ENCODE data around the gene DNAJC8.

DNAJC8 gene

DNA sequence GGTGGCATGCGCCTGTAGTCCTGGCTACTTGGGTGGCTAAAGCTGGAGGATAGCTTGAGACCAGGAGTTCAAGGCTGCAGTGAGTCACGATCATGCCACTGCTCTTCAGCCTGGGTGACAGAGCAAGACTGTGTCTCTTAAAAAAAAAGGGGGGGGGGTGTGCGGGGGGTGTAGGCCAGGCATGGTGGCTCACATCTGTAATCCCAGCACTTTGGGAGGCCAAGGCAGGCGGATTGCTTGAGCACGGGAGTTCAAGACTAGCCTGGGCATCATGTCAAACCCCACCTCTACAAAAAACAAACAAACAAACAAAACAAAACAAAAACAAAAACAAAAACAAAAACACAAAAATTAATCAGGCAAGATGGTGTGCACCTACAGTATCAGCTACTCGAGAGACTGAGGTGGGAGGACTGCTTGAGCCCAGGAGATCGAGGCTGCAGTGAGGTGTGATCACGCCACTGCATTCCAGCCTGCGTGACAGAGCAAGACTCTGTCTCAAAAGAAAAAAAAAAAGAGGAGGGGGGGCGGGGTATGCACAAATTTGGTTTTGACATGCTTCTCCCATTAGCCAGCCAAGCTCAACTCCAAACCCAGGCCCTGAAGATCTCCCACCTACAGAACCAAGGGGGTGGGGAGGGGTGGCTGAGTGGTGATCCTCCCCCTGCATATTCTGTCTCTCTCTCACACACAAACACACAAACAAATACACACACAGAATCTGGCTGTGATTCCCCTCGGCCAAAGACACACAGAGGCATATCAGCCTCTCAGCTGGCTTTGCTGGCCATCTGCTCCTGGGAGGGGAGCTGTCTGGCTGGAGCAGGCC, 59.5 kb downstream of the DNAJC8 start:
- peak overlapping the region in 2 of 7 experiments; percentile 54 to 66 for H3K4me3 ChIP-seq (ENCODE audit: control insufficient read depth in 1 of 7, extremely low read depth in 1 of 7, insufficient read depth in 4 of 7, low read depth in 2 of 7, low read length in 6 of 7)
- H3K9me3 ChIP-seq (ENCODE audit: control extremely low read depth in 1 of 5, control insufficient read depth in 4 of 5, insufficient read depth in 2 of 5, low read depth in 1 of 5, low read length in 4 of 5), result no peaks in the 10 kb centered on the region
- H3K27ac ChIP-seq (ENCODE audit: insufficient read depth in 1 of 2, low read depth in 1 of 2, low read length in 2 of 2, poor library complexity in 1 of 2, severe bottlenecking in 2 of 2), result peak overlapping the region in 1 of 2 experiments; percentile 72
- CTCF ChIA-PET, result interaction anchor here (0.6 to 2.0 kb wide), 7 partner anchors 9 to 890 kb away, joined by 3 to 6 read pairs (median 3); no protein-coding TSS in a partner anchor
- H3K36me3 ChIP-seq (ENCODE audit: control insufficient read depth in 4 of 4, insufficient read depth in 4 of 4, low read length in 3 of 4), result peaks cover 0 to 2% (median 0%) of the 10 kb centered on the region in 4 experiments
- POLR2A ChIA-PET, result interaction anchor here (0.6 kb wide), 1 partner anchor 18 kb away, joined by 3 read pairs; no protein-coding TSS in a partner anchor
- H3K4me1 ChIP-seq (ENCODE audit: control extremely low read depth in 1 of 4, control insufficient read depth in 4 of 4, insufficient read depth in 4 of 4, low read length in 3 of 4), result peaks cover 13 to 73% (median 63%) of the 10 kb centered on the region in 4 experiments
- no peaks in the 10 kb centered on the region for H3K27me3 ChIP-seq (replicated peaks in 2 of 5; ENCODE audit: control insufficient read depth in 4 of 5, insufficient read depth in 5 of 5, low read length in 4 of 5)
- DNase-seq, result peak; percentile 40 to 88 (median 82)
- 36% methylated on average over 5 of the region's 11 CpGs for WGBS (ENCODE audit: insufficient coverage)

DNA sequence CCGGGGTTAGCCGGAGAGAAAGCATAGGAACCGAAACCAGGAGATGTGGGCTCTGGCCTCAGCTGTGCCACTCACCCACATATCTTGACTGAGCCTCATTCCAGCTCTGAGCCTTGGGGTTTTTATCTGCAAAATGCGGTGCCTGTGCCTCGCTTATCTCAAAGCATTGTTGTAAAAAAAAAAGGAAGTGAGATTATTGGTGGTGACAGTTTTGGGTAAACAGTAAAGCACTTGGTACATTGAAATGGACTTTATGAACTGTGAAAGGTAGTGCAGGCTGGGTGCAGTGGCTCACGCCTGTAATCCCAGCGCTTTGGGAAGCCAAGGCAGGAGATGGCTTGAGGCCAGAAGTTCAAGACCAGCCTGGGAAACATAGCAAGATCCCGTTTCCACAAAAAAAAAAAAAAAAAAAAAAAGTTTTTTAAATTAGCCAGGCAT, 60.1 kb downstream of the DNAJC8 start:
- peaks cover 0 to 2% (median 0%) of the 10 kb centered on the region in 4 experiments for H3K36me3 ChIP-seq (ENCODE audit: control insufficient read depth in 4 of 4, insufficient read depth in 4 of 4, low read length in 3 of 4)
- H3K9me3 ChIP-seq (ENCODE audit: control extremely low read depth in 1 of 5, control insufficient read depth in 4 of 5, insufficient read depth in 2 of 5, low read depth in 1 of 5, low read length in 4 of 5), result no peaks in the 10 kb centered on the region
- peak overlapping the region in 1 of 2 experiments; percentile 72 for H3K27ac ChIP-seq (ENCODE audit: insufficient read depth in 1 of 2, low read depth in 1 of 2, low read length in 2 of 2, poor library complexity in 1 of 2, severe bottlenecking in 2 of 2)
- CTCF ChIA-PET, result interaction anchor here (0.8 to 1.6 kb wide), 7 partner anchors 9 to 407 kb away, joined by 3 to 4 read pairs (median 3); no protein-coding TSS in a partner anchor
- peak overlapping the region in 4 of 7 experiments; percentile 9 to 66 (median 36) for H3K4me3 ChIP-seq (ENCODE audit: control insufficient read depth in 1 of 7, extremely low read depth in 1 of 7, insufficient read depth in 4 of 7, low read depth in 2 of 7, low read length in 6 of 7)
- no peaks in the 10 kb centered on the region for H3K27me3 ChIP-seq (replicated peaks in 2 of 5; ENCODE audit: control insufficient read depth in 4 of 5, insufficient read depth in 5 of 5, low read length in 4 of 5)
- peak; percentile 87 to 92 (median 91) for DNase-seq
- 0% methylated on average over 3 of the region's 8 CpGs for WGBS (ENCODE audit: insufficient coverage)
- peaks cover 13 to 71% (median 63%) of the 10 kb centered on the region in 4 experiments for H3K4me1 ChIP-seq (ENCODE audit: control extremely low read depth in 1 of 4, control insufficient read depth in 4 of 4, insufficient read depth in 4 of 4, low read length in 3 of 4)
- POLR2A ChIA-PET, result interaction anchor here (1.0 kb wide), 1 partner anchor 46 kb away, joined by 3 read pairs; no protein-coding TSS in a partner anchor

DNA sequence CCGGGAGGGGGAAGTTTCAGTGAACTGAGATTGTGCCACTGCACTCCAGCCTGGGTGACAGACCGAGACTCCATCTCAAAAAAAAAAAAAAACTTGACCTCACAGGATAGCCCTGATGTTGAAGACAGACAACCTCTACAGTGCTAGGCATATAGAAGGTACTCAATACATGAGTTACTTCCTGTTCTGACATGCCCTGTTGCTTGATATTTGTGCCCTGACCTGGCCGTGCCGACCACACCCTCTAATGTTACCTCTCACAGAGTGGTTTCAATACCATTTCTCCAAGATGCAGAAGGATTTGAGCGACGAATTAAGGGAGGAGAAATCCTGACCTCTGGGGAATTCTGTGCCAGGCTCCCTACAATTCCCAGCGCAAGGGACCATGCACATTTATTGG, 61.6 kb downstream of the DNAJC8 start:
- WGBS (ENCODE audit: insufficient coverage), result 90% methylated on average over 7 of the region's 7 CpGs
- CTCF ChIA-PET, result interaction anchor here (0.6 to 1.3 kb wide), 2 partner anchors 43 to 168 kb away, joined by 3 read pairs; no protein-coding TSS in a partner anchor
- Histone ChIP-seq H3K27ac (ENCODE audit: insufficient read depth in 1 of 2, low read depth in 1 of 2, low read length in 2 of 2, poor library complexity in 1 of 2, severe bottlenecking in 2 of 2) (no peak overlapping the region), H3K4me3 (ENCODE audit: control insufficient read depth in 1 of 7, extremely low read depth in 1 of 7, insufficient read depth in 4 of 7, low read depth in 2 of 7, low read length in 6 of 7) (no peak overlapping the region), H3K4me1 (ENCODE audit: control extremely low read depth in 1 of 4, control insufficient read depth in 4 of 4, insufficient read depth in 4 of 4, low read length in 3 of 4) (peaks cover 10 to 57% (median 50%) of the 10 kb centered on the region in 4 experiments), H3K9me3 (ENCODE audit: control extremely low read depth in 1 of 5, control insufficient read depth in 4 of 5, insufficient read depth in 2 of 5, low read depth in 1 of 5, low read length in 4 of 5) (no peaks in the 10 kb centered on the region), H3K27me3 (replicated peaks in 2 of 5; ENCODE audit: control insufficient read depth in 4 of 5, insufficient read depth in 5 of 5, low read length in 4 of 5) (no peaks in the 10 kb centered on the region), H3K36me3 (ENCODE audit: control insufficient read depth in 4 of 4, insufficient read depth in 4 of 4, low read length in 3 of 4) (peaks cover 0 to 2% (median 0%) of the 10 kb centered on the region in 4 experiments)
- POLR2A ChIA-PET, result no interaction called here
- no peak for DNase-seq

DNA sequence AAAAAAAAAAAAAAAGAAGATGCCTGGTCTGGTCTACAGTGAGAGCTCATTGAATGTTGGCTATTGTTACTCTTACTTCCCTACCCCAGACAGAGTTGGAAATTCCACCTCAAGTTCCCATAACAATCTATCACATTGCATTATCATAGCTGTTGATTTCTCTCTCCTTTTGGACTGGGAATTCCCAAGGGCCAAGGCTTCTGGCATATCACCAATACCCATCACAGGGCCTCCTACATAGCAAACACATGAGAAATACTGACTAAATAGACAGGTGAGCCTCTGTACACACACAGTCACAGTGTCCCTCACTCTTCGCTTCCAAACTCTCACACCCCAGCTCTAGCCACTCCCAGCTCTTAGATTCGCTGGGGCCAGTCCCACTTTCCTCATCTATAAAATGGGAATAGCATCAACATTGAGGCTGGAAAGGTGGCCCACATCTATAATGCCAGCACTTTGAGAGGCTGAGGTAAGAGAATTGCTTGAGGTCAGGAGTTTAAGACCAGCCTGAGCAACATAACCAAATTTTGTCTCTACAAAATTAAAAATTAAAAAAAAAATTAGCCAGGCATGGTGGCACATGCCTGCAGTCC, 62.7 kb downstream of the DNAJC8 start:
- peaks cover 7 to 45% (median 39%) of the 10 kb centered on the region in 4 experiments for H3K4me1 ChIP-seq (ENCODE audit: control extremely low read depth in 1 of 4, control insufficient read depth in 4 of 4, insufficient read depth in 4 of 4, low read length in 3 of 4)
- no peaks in the 10 kb centered on the region for H3K27me3 ChIP-seq (replicated peaks in 2 of 5; ENCODE audit: control insufficient read depth in 4 of 5, insufficient read depth in 5 of 5, low read length in 4 of 5)
- H3K4me3 ChIP-seq (ENCODE audit: control insufficient read depth in 1 of 7, extremely low read depth in 1 of 7, insufficient read depth in 4 of 7, low read depth in 2 of 7, low read length in 6 of 7), result no peak overlapping the region
- ChIA-PET POLR2A (no interaction called here), CTCF (interaction anchor here (0.6 to 1.3 kb wide), 4 partner anchors 9 to 77 kb away, joined by 3 to 5 read pairs (median 4); no protein-coding TSS in a partner anchor)
- no peak overlapping the region for H3K27ac ChIP-seq (ENCODE audit: insufficient read depth in 1 of 2, low read depth in 1 of 2, low read length in 2 of 2, poor library complexity in 1 of 2, severe bottlenecking in 2 of 2)
- no CpG with 5 or more reads among the region's 2 CpGs for WGBS (ENCODE audit: insufficient coverage)
- DNase-seq, result no peak
- peaks cover 0 to 2% (median 0%) of the 10 kb centered on the region in 4 experiments for H3K36me3 ChIP-seq (ENCODE audit: control insufficient read depth in 4 of 4, insufficient read depth in 4 of 4, low read length in 3 of 4)
- no peaks in the 10 kb centered on the region for H3K9me3 ChIP-seq (ENCODE audit: control extremely low read depth in 1 of 5, control insufficient read depth in 4 of 5, insufficient read depth in 2 of 5, low read depth in 1 of 5, low read length in 4 of 5)

DNA sequence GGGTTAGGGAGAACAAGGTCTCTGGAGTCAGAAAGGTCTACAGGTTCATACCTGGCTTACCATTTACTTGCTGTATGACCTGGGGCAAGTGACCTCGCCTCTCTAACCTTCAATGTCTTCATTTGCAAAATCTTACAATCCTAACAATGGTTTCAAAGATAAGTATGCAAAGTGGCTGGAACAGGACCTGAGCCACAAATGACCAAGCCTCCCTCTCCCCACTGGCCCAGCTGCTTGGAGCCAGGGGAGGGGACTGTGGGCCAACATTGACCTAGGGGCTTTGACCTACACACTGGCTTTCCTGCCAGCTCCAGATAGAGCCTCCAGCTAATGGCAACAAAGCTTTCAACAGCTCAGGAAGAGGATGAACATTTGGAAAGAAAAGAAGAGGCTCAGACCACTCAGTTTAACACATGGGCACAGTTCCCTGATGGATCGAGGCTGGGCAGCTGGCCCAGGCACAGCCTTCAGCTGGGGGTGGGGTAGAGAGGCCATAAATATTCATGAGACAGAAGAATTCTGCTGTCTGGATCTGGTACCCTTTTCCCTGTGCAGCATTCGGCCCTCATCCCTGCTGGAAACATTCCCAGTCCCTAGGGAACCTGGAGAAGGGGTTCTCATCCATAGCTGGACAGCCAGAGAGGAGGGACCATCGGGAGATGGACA, 69.2 kb downstream of the DNAJC8 start:
- WGBS (ENCODE audit: insufficient coverage), result 100% methylated on average over 4 of the region's 4 CpGs
- Histone ChIP-seq H3K4me3 (ENCODE audit: control insufficient read depth in 1 of 7, extremely low read depth in 1 of 7, insufficient read depth in 4 of 7, low read depth in 2 of 7, low read length in 6 of 7) (no peak overlapping the region), H3K9me3 (ENCODE audit: control extremely low read depth in 1 of 5, control insufficient read depth in 4 of 5, insufficient read depth in 2 of 5, low read depth in 1 of 5, low read length in 4 of 5) (no peaks in the 10 kb centered on the region), H3K27ac (ENCODE audit: insufficient read depth in 1 of 2, low read depth in 1 of 2, low read length in 2 of 2, poor library complexity in 1 of 2, severe bottlenecking in 2 of 2) (no peak overlapping the region), H3K27me3 (replicated peaks in 2 of 5; ENCODE audit: control insufficient read depth in 4 of 5, insufficient read depth in 5 of 5, low read length in 4 of 5) (no peaks in the 10 kb centered on the region), H3K4me1 (ENCODE audit: control extremely low read depth in 1 of 4, control insufficient read depth in 4 of 4, insufficient read depth in 4 of 4, low read length in 3 of 4) (peaks cover 0 to 6% (median under 1%) of the 10 kb centered on the region in 4 experiments), H3K36me3 (ENCODE audit: control insufficient read depth in 4 of 4, insufficient read depth in 4 of 4, low read length in 3 of 4) (no peaks in the 10 kb centered on the region)
- no peak for DNase-seq
- ChIA-PET POLR2A (no interaction called here), CTCF (interaction anchor here (0.6 to 1.7 kb wide), 5 partner anchors 9 to 45 kb away, joined by 3 to 4 read pairs (median 4); no protein-coding TSS in a partner anchor)

DNA sequence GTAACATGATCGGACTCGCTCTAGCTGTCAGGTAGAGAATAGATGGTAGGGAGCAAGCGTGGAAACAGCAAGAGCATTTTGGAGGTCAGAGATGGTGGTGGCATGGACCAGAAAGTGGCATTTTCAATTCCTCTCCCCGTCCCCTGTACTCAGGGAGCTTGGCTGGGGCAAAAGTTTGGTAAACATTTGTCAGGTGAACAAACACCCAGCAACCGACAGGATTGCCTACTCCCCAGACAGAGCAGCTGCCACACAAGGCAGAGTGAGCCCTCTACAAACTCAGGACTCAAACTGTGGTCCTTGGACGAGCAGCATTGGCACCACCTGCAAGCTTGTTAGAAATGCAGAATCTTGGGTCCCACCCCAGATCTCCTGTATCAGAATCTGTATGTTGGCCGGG, 70.7 kb downstream of the DNAJC8 start:
- no peak for DNase-seq
- ChIA-PET CTCF (interaction anchor here (0.8 to 1.6 kb wide), 4 partner anchors 8 to 71 kb away, joined by 3 to 4 read pairs (median 4); no protein-coding TSS in a partner anchor), POLR2A (interaction anchor here (0.7 kb wide), 1 partner anchor 17 kb away, joined by 3 read pairs; no protein-coding TSS in a partner anchor)
- H3K9me3 ChIP-seq (ENCODE audit: control extremely low read depth in 1 of 5, control insufficient read depth in 4 of 5, insufficient read depth in 2 of 5, low read depth in 1 of 5, low read length in 4 of 5), result no peaks in the 10 kb centered on the region
- no peak overlapping the region for H3K27ac ChIP-seq (ENCODE audit: insufficient read depth in 1 of 2, low read depth in 1 of 2, low read length in 2 of 2, poor library complexity in 1 of 2, severe bottlenecking in 2 of 2)
- H3K4me1 ChIP-seq (ENCODE audit: control extremely low read depth in 1 of 4, control insufficient read depth in 4 of 4, insufficient read depth in 4 of 4, low read length in 3 of 4), result peaks cover 0 to 6% (median under 1%) of the 10 kb centered on the region in 4 experiments
- H3K27me3 ChIP-seq (replicated peaks in 2 of 5; ENCODE audit: control insufficient read depth in 4 of 5, insufficient read depth in 5 of 5, low read length in 4 of 5), result no peaks in the 10 kb centered on the region
- no peak overlapping the region for H3K4me3 ChIP-seq (ENCODE audit: control insufficient read depth in 1 of 7, extremely low read depth in 1 of 7, insufficient read depth in 4 of 7, low read depth in 2 of 7, low read length in 6 of 7)
- 94% methylated on average over 6 of the region's 7 CpGs for WGBS (ENCODE audit: insufficient coverage)
- no peaks in the 10 kb centered on the region for H3K36me3 ChIP-seq (ENCODE audit: control insufficient read depth in 4 of 4, insufficient read depth in 4 of 4, low read length in 3 of 4)
